ENCODE data around the gene KDM4C. TPM values are rescaled to one million over a fixed set of nuclear protein-coding genes. Genes with fewer than 3 reads are reported as not detected.

KDM4C gene
- total and polyA plus RNA-seq, 5 donors from 2014 or later: 27.9 to 99.0 (median 32.0) TPM

DNA sequence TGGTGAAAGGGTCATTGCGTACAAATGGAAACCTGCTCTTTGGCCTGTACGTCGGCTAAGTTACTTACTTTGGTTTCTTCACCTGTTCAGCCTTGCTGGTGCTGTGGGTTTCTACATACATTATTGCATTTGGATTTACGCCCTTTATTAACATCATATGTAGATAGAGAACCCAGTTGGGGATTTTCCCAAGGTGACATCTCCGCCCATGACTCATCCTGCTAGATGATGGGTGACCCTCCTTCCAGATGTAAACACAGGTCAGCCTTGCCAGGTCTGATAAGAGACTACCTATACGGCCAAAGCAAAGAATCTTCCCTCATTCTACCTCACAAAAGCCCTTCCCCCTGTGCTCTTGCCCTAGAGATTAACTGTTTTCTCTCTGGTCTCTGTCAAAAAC, 360.9 kb downstream of the KDM4C start:
- peaks cover 38% of the 10 kb centered on the region for H3K36me3 Mint-ChIP-seq
- peaks cover 0 to 29% (median 18%) of the 10 kb centered on the region in 4 donors for H3K4me1 Mint-ChIP-seq
- Histone ChIP-seq H3K36me3 (ENCODE audit: control insufficient read depth, insufficient read depth, low read length) (peaks cover 17% of the 10 kb centered on the region), H3K9me3 (ENCODE audit: control insufficient read depth in 2 of 2, low read length in 2 of 2) (no peaks in the 10 kb centered on the region), H3K27ac (ENCODE audit: insufficient read depth, low read length, poor library complexity, severe bottlenecking) (no peak overlapping the region), H3K27me3 (ENCODE audit: control insufficient read depth, insufficient read depth, low read length) (no peaks in the 10 kb centered on the region), H3K4me3 (ENCODE audit: low read depth, low read length) (no peak overlapping the region), H3K4me1 (ENCODE audit: control insufficient read depth, insufficient read depth, low read length, poor library complexity, severe bottlenecking) (no peaks in the 10 kb centered on the region)
- H3K9me3 Mint-ChIP-seq: no peaks in the 10 kb centered on the region
- no peak overlapping the region for H3K27ac Mint-ChIP-seq
- ATAC-seq (ENCODE audit: low read depth in 2 of 2) (no peak), DNase-seq (no peak)
- no peaks in the 10 kb centered on the region for H3K27me3 Mint-ChIP-seq
- no peak overlapping the region for H3K4me3 Mint-ChIP-seq

DNA sequence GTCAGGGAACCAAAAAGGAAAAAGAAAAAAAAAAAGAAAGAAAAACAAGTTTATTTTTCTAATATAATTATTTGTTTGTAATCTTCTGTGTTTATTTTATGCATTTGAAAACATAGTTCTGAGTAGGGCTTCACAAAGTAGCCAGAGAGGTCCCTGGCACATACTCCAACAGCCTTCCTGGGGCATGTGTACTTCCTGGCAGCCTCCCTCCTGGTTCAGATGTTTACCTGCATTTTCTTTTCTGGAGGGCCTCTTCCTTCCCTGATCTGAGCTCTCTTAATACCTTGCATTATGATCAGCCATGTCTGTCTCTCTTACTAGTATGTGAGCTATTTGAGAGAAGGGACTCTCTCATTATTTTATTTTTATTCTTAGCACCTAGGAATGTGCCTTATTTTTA, 361.8 kb downstream of the KDM4C start:
- Mint-ChIP-seq H3K27me3 (no peaks in the 10 kb centered on the region), H3K4me1 (peaks cover 0 to 29% (median 18%) of the 10 kb centered on the region in 4 donors), H3K27ac (no peak overlapping the region), H3K9me3 (no peaks in the 10 kb centered on the region), H3K36me3 (peaks cover 34% of the 10 kb centered on the region), H3K4me3 (no peak overlapping the region)
- Histone ChIP-seq H3K9me3 (ENCODE audit: control insufficient read depth in 2 of 2, low read length in 2 of 2) (no peaks in the 10 kb centered on the region), H3K36me3 (ENCODE audit: control insufficient read depth, insufficient read depth, low read length) (peaks cover 22% of the 10 kb centered on the region), H3K27ac (ENCODE audit: insufficient read depth, low read length, poor library complexity, severe bottlenecking) (no peak overlapping the region), H3K4me3 (ENCODE audit: low read depth, low read length) (no peak overlapping the region), H3K4me1 (ENCODE audit: control insufficient read depth, insufficient read depth, low read length, poor library complexity, severe bottlenecking) (no peaks in the 10 kb centered on the region), H3K27me3 (ENCODE audit: control insufficient read depth, insufficient read depth, low read length) (no peaks in the 10 kb centered on the region)
- DNase-seq (no peak), ATAC-seq (ENCODE audit: low read depth in 2 of 2) (no peak)

GRCh38 chr9:7121055-7121454, 363.3 kb downstream of the KDM4C start:
- no peaks in the 10 kb centered on the region for H3K27me3 Mint-ChIP-seq
- no peaks in the 10 kb centered on the region for H3K9me3 Mint-ChIP-seq
- peak overlapping the region in 1 of 4 donors; percentile 1 for H3K4me3 Mint-ChIP-seq
- Histone ChIP-seq H3K4me1 (ENCODE audit: control insufficient read depth, insufficient read depth, low read length, poor library complexity, severe bottlenecking) (no peaks in the 10 kb centered on the region), H3K27me3 (ENCODE audit: control insufficient read depth, insufficient read depth, low read length) (no peaks in the 10 kb centered on the region), H3K36me3 (ENCODE audit: control insufficient read depth, insufficient read depth, low read length) (peaks cover 17% of the 10 kb centered on the region), H3K9me3 (ENCODE audit: control insufficient read depth in 2 of 2, low read length in 2 of 2) (no peaks in the 10 kb centered on the region), H3K27ac (ENCODE audit: insufficient read depth, low read length, poor library complexity, severe bottlenecking) (no peak overlapping the region), H3K4me3 (ENCODE audit: low read depth, low read length) (no peak overlapping the region)
- no peak for DNase-seq
- H3K36me3 Mint-ChIP-seq: peaks cover 38% of the 10 kb centered on the region
- ATAC-seq (ENCODE audit: low read depth in 2 of 2): no peak
- peaks cover 0 to 25% (median 18%) of the 10 kb centered on the region in 4 donors for H3K4me1 Mint-ChIP-seq
- peak overlapping the region in 2 of 3 donors; percentile 38 to 50 for H3K27ac Mint-ChIP-seq

- DNase-seq (no peak), ATAC-seq (ENCODE audit: low read depth in 2 of 2) (no peak)
- H3K27me3 ChIP-seq (ENCODE audit: control insufficient read depth, insufficient read depth, low read length): no peaks in the 10 kb centered on the region
- H3K9me3 ChIP-seq (ENCODE audit: control insufficient read depth in 2 of 2, low read length in 2 of 2): no peaks in the 10 kb centered on the region
- Mint-ChIP-seq H3K27me3 (no peaks in the 10 kb centered on the region), H3K4me3 (no peak overlapping the region), H3K36me3 (peaks cover 43% of the 10 kb centered on the region), H3K4me1 (peaks cover 4 to 27% (median 16%) of the 10 kb centered on the region in 4 donors), H3K9me3 (no peaks in the 10 kb centered on the region), H3K27ac (peak overlapping the region in 2 of 3 donors; percentile 17 to 50)
- no peak overlapping the region for H3K4me3 ChIP-seq (ENCODE audit: low read depth, low read length)
- no peaks in the 10 kb centered on the region for H3K4me1 ChIP-seq (ENCODE audit: control insufficient read depth, insufficient read depth, low read length, poor library complexity, severe bottlenecking)
- peaks cover 17% of the 10 kb centered on the region for H3K36me3 ChIP-seq (ENCODE audit: control insufficient read depth, insufficient read depth, low read length)
- H3K27ac ChIP-seq (ENCODE audit: insufficient read depth, low read length, poor library complexity, severe bottlenecking): no peak overlapping the region
Observed at GRCh38 chr9:7121664-7122063, 363.9 kb downstream of the KDM4C start.

DNA sequence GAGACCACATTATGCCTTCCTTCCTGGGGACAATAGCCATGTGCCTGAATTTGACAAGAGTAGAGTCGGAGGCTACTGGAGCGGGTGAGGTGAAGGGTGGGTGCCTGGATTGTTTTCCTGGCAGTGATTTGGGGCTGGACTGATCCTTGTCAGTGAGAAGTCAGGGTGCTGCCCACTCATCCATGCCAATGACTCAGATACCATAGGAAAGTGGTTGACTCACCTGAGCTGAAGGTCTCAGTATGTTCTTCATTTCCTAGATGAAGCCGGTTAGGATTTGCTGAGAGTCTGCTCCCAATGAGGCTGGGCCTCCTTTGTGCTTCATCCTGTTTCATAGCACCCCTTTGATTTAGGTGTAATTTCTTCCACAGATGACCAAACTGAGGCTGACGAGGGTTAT, 366.0 kb downstream of the KDM4C start:
- Mint-ChIP-seq H3K9me3 (no peaks in the 10 kb centered on the region), H3K4me3 (no peak overlapping the region), H3K36me3 (peaks cover 52% of the 10 kb centered on the region), H3K27ac (peak overlapping the region in 1 of 3 donors; percentile 63), H3K4me1 (peaks cover 6 to 24% (median 15%) of the 10 kb centered on the region in 4 donors), H3K27me3 (no peaks in the 10 kb centered on the region)
- Histone ChIP-seq H3K27me3 (ENCODE audit: control insufficient read depth, insufficient read depth, low read length) (no peaks in the 10 kb centered on the region), H3K36me3 (ENCODE audit: control insufficient read depth, insufficient read depth, low read length) (peaks cover 24% of the 10 kb centered on the region), H3K4me3 (ENCODE audit: low read depth, low read length) (no peak overlapping the region), H3K4me1 (ENCODE audit: control insufficient read depth, insufficient read depth, low read length, poor library complexity, severe bottlenecking) (no peaks in the 10 kb centered on the region), H3K9me3 (ENCODE audit: control insufficient read depth in 2 of 2, low read length in 2 of 2) (no peaks in the 10 kb centered on the region), H3K27ac (ENCODE audit: insufficient read depth, low read length, poor library complexity, severe bottlenecking) (no peak overlapping the region)
- ATAC-seq (ENCODE audit: low read depth in 2 of 2) (no peak), DNase-seq (no peak)

- Histone ChIP-seq H3K27me3 (ENCODE audit: control insufficient read depth, insufficient read depth, low read length) (no peaks in the 10 kb centered on the region), H3K4me3 (ENCODE audit: low read depth, low read length) (no peak overlapping the region), H3K4me1 (ENCODE audit: control insufficient read depth, insufficient read depth, low read length, poor library complexity, severe bottlenecking) (no peaks in the 10 kb centered on the region), H3K9me3 (ENCODE audit: control insufficient read depth in 2 of 2, low read length in 2 of 2) (no peaks in the 10 kb centered on the region), H3K36me3 (ENCODE audit: control insufficient read depth, insufficient read depth, low read length) (peaks cover 35% of the 10 kb centered on the region), H3K27ac (ENCODE audit: insufficient read depth, low read length, poor library complexity, severe bottlenecking) (no peak overlapping the region)
- H3K36me3 Mint-ChIP-seq: peaks cover 65% of the 10 kb centered on the region
- ATAC-seq (ENCODE audit: low read depth in 2 of 2) (no peak), DNase-seq (no peak)
- H3K4me1 Mint-ChIP-seq: peaks cover 2 to 18% (median 11%) of the 10 kb centered on the region in 4 donors
- H3K9me3 Mint-ChIP-seq: no peaks in the 10 kb centered on the region
- peak overlapping the region in 2 of 3 donors; percentile 48 to 83 for H3K27ac Mint-ChIP-seq
- no peaks in the 10 kb centered on the region for H3K27me3 Mint-ChIP-seq
- H3K4me3 Mint-ChIP-seq: no peak overlapping the region
Observed at GRCh38 chr9:7125231-7125630, 367.5 kb downstream of the KDM4C start.

DNA sequence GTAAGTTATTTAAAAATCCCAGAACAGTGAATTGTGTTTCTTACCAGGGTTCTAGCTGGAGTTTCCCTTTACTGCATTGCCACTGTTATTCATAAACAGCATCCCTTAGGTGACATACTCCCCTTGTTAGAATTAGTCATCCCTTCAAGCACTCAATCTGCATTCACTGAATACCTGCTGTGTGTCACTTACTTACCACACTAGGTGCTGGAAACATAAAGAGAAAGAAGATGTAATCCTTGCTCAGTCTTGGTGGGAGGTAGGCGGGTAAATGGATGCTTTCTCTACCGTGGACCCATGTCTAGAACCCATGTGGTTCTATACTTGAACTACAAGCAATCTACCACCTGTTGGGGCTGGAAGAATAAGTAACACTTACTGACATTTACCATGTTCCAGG, 371.6 kb downstream of the KDM4C start:
- Mint-ChIP-seq H3K9me3 (no peaks in the 10 kb centered on the region), H3K36me3 (peaks cover 67% of the 10 kb centered on the region), H3K4me1 (peaks cover 0 to 13% (median 5%) of the 10 kb centered on the region in 4 donors), H3K27ac (peak overlapping the region in 1 of 3 donors; percentile 20), H3K27me3 (no peaks in the 10 kb centered on the region), H3K4me3 (no peak overlapping the region)
- no peaks in the 10 kb centered on the region for H3K4me1 ChIP-seq (ENCODE audit: control insufficient read depth, insufficient read depth, low read length, poor library complexity, severe bottlenecking)
- no peak overlapping the region for H3K4me3 ChIP-seq (ENCODE audit: low read depth, low read length)
- ATAC-seq (ENCODE audit: low read depth in 2 of 2) (no peak), DNase-seq (no peak)
- peaks cover 30% of the 10 kb centered on the region for H3K36me3 ChIP-seq (ENCODE audit: control insufficient read depth, insufficient read depth, low read length)
- no peak overlapping the region for H3K27ac ChIP-seq (ENCODE audit: insufficient read depth, low read length, poor library complexity, severe bottlenecking)
- H3K27me3 ChIP-seq (ENCODE audit: control insufficient read depth, insufficient read depth, low read length): no peaks in the 10 kb centered on the region
- H3K9me3 ChIP-seq (ENCODE audit: control insufficient read depth in 2 of 2, low read length in 2 of 2): no peaks in the 10 kb centered on the region

- Mint-ChIP-seq H3K4me3 (no peak overlapping the region), H3K36me3 (peaks cover 70% of the 10 kb centered on the region), H3K27me3 (no peaks in the 10 kb centered on the region), H3K27ac (peak overlapping the region in 1 of 3 donors; percentile 20), H3K4me1 (peaks cover 0 to 17% (median 3%) of the 10 kb centered on the region in 4 donors), H3K9me3 (no peaks in the 10 kb centered on the region)
- no peak overlapping the region for H3K4me3 ChIP-seq (ENCODE audit: low read depth, low read length)
- H3K36me3 ChIP-seq (ENCODE audit: control insufficient read depth, insufficient read depth, low read length): peaks cover 33% of the 10 kb centered on the region
- no peaks in the 10 kb centered on the region for H3K27me3 ChIP-seq (ENCODE audit: control insufficient read depth, insufficient read depth, low read length)
- H3K27ac ChIP-seq (ENCODE audit: insufficient read depth, low read length, poor library complexity, severe bottlenecking): no peak overlapping the region
- H3K4me1 ChIP-seq (ENCODE audit: control insufficient read depth, insufficient read depth, low read length, poor library complexity, severe bottlenecking): no peaks in the 10 kb centered on the region
- no peak for ATAC-seq (ENCODE audit: low read depth in 2 of 2)
- DNase-seq: no peak
- no peaks in the 10 kb centered on the region for H3K9me3 ChIP-seq (ENCODE audit: control insufficient read depth in 2 of 2, low read length in 2 of 2)
Observed at GRCh38 chr9:7130266-7130820, 372.6 kb downstream of the KDM4C start.

Measured in CD4-positive, CD25-positive, alpha-beta regulatory T cell (primary cell).